Measurements from ENCODE around the gene PTRHD1. TPM values are rescaled to one million over a fixed set of nuclear protein-coding genes. Genes with fewer than 3 reads are reported as not detected.

PTRHD1 gene
- total RNA-seq, 1 experiment from 2014 or later, result 33.4 TPM

- no peak for DNase-seq (ENCODE audit: low spot score)
- Histone ChIP-seq H3K4me1 (ENCODE audit: insufficient read depth, low read length, poor library complexity, severe bottlenecking) (no peaks in the 10 kb centered on the region), H3K9me3 (ENCODE audit: low read depth, low read length, poor library complexity, severe bottlenecking) (no peaks in the 10 kb centered on the region), H3K4me3 (ENCODE audit: low read depth, low read length, poor library complexity, severe bottlenecking) (no peak overlapping the region), H3K27ac (ENCODE audit: low read depth, low read length, poor library complexity, severe bottlenecking) (no peak overlapping the region), H3K27me3 (replicated peaks; ENCODE audit: insufficient read depth, low read depth, low read length, poor library complexity) (no peaks in the 10 kb centered on the region), H3K36me3 (ENCODE audit: insufficient read depth, low read length, poor library complexity, severe bottlenecking) (no peaks in the 10 kb centered on the region)
- TF ChIP-seq CTCF (conservative IDR thresholded peaks at IDR 0.05; ENCODE audit: low read depth, low read length) (no peak), EZH2 (IDR thresholded peaks at IDR 0.05; ENCODE audit: borderline replicate concordance, low read depth, low read length, poor library complexity, severe bottlenecking) (no peak)
- ChIA-PET CTCF (no interaction called here), POLR2A (ENCODE audit: low non-redundant PET) (no interaction called here)
- no TSS peak for BruUV-seq (replicated peaks)
- intact Hi-C loops (cut with micrococcal nuclease; ENCODE audit: unreplicated experiment), result no loop called here
These were observed 45.9 kb downstream of the PTRHD1 start for GRCh38 chr2:24747299-24747698.

GRCh38 chr2:24745825-24746224, 47.4 kb downstream of the PTRHD1 start:
- CTCF ChIA-PET, result no interaction called here
- H3K36me3 ChIP-seq (ENCODE audit: insufficient read depth, low read length, poor library complexity, severe bottlenecking), result no peaks in the 10 kb centered on the region
- intact Hi-C loops (cut with micrococcal nuclease; ENCODE audit: unreplicated experiment), result no loop called here
- no peaks in the 10 kb centered on the region for H3K9me3 ChIP-seq (ENCODE audit: low read depth, low read length, poor library complexity, severe bottlenecking)
- no peak for TF ChIP-seq CTCF (conservative IDR thresholded peaks at IDR 0.05; ENCODE audit: low read depth, low read length)
- no peak for TF ChIP-seq EZH2 (IDR thresholded peaks at IDR 0.05; ENCODE audit: borderline replicate concordance, low read depth, low read length, poor library complexity, severe bottlenecking)
- DNase-seq (ENCODE audit: low spot score), result no peak
- no peak overlapping the region for H3K27ac ChIP-seq (ENCODE audit: low read depth, low read length, poor library complexity, severe bottlenecking)
- POLR2A ChIA-PET (ENCODE audit: low non-redundant PET), result no interaction called here
- no peaks in the 10 kb centered on the region for H3K4me1 ChIP-seq (ENCODE audit: insufficient read depth, low read length, poor library complexity, severe bottlenecking)
- BruUV-seq (replicated peaks), result no TSS peak
- H3K27me3 ChIP-seq (replicated peaks; ENCODE audit: insufficient read depth, low read depth, low read length, poor library complexity), result no peaks in the 10 kb centered on the region
- H3K4me3 ChIP-seq (ENCODE audit: low read depth, low read length, poor library complexity, severe bottlenecking), result no peak overlapping the region

GRCh38 chr2:24744356-24744755, 48.8 kb downstream of the PTRHD1 start:
- no peaks in the 10 kb centered on the region for H3K9me3 ChIP-seq (ENCODE audit: low read depth, low read length, poor library complexity, severe bottlenecking)
- intact Hi-C loops (cut with micrococcal nuclease; ENCODE audit: unreplicated experiment), result no loop called here

More at GRCh38 chr2:24744356-24744755, 48.8 kb downstream of the PTRHD1 start:
- Histone ChIP-seq H3K4me3 (ENCODE audit: low read depth, low read length, poor library complexity, severe bottlenecking) (no peak overlapping the region), H3K4me1 (ENCODE audit: insufficient read depth, low read length, poor library complexity, severe bottlenecking) (no peaks in the 10 kb centered on the region), H3K27me3 (replicated peaks; ENCODE audit: insufficient read depth, low read depth, low read length, poor library complexity) (no peaks in the 10 kb centered on the region), H3K27ac (ENCODE audit: low read depth, low read length, poor library complexity, severe bottlenecking) (no peak overlapping the region), H3K36me3 (ENCODE audit: insufficient read depth, low read length, poor library complexity, severe bottlenecking) (no peaks in the 10 kb centered on the region)
- CTCF ChIA-PET, result no interaction called here
- DNase-seq (ENCODE audit: low spot score), result no peak
- BruUV-seq (replicated peaks), result no TSS peak
- POLR2A ChIA-PET (ENCODE audit: low non-redundant PET), result interaction anchor here (0.5 to 0.7 kb wide), 3 partner anchors 10 to 46 kb away, joined by 3 read pairs; no protein-coding TSS in a partner anchor
- TF ChIP-seq CTCF (conservative IDR thresholded peaks at IDR 0.05; ENCODE audit: low read depth, low read length) (no peak), EZH2 (IDR thresholded peaks at IDR 0.05; ENCODE audit: borderline replicate concordance, low read depth, low read length, poor library complexity, severe bottlenecking) (no peak)
